ENCODE measurements around the gene TUBB4B. TPM values are rescaled to one million over a fixed set of nuclear protein-coding genes. Genes with fewer than 3 reads are reported as not detected.

Gene TUBB4B
- polyA plus RNA-seq, 4 donors, result 343 to 454 (median 348) TPM

- no peak for DNase-seq (ENCODE audit: low read depth in 4 of 4, low spot score in 3 of 4)
Observed at GRCh38 chr9:137267933-137268355, 26.9 kb downstream of the TUBB4B start.

GRCh38 chr9:137268538-137269201 lies 27.6 kb downstream of the TUBB4B start:
- DNase-seq (ENCODE audit: low read depth in 4 of 4, low spot score in 3 of 4), result no peak

DNA sequence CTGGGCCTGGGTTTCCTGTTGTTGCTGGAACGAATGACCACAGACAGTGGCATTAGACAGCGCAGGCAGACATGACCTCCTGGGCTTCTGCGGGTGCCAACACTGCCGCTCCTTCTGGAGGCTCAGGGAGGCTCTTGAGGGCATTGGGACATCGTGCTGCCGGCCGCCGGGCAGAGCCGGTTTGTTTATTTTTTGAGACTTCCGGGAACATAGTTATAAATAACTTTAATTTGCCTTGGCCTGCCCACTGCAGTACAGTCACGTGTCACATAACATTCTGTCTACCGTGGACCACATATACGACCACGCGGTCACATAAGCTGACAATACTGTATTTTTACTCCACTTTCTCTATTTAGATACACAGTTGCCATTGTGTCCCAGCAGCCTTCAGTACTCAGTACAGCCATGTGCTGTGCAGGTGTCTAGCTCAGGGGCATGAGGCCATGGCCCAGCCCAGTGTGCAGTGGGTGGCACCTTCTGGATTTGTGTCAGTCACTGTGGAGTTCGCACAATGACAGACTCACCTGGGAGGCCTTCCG lies 28.2 kb downstream of the TUBB4B start:
- no peak for DNase-seq (ENCODE audit: low read depth in 4 of 4, low spot score in 3 of 4)

- no peak for DNase-seq (ENCODE audit: low read depth in 4 of 4, low spot score in 3 of 4)
Observed at GRCh38 chr9:137270929-137271695, 30.0 kb downstream of the TUBB4B start.

DNA sequence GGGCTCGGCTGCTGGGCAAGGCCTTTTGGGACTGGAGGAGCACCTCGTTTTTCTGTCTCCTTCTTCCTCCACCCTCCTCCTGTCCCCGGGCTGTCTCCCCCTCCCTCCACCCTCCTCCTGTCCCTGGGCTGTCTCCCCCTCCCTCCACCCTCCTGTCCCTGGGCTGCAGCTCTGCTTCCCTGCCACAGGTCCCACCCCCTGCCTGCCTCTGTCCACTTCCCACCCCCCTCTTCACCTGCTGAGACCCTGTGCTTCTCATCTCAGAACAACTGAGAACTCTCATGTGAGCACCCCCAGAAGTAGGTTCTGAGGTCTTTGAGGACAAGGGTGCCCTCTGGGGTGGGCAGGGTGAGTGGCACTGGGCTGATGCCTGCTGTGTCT lies 30.6 kb downstream of the TUBB4B start:
- DNase-seq (ENCODE audit: low read depth in 4 of 4, low spot score in 3 of 4), result no peak

- no peak for DNase-seq (ENCODE audit: low read depth in 4 of 4, low spot score in 3 of 4)
Observed at GRCh38 chr9:137272241-137273094, 31.4 kb downstream of the TUBB4B start.

DNA sequence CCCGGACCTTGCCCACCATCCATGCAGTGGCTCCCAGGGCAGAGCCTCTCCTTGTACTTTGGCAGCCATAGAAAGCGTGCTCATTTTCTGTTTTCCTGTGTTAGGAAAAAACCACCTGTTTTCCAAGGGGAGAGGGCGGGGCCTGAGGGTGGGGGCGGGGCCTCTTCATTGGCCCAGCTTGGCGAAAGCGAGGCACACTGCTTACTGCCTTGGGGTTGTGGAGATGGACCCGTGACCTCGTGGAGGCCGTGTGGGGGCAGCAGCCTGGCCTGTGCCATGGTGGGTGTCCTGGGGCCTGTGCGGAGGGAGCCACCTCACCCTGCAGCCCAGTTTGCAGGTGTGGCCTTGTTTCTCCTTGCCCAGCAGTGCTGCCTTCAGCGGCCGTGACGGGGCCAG lies 32.0 kb downstream of the TUBB4B start:
- DNase-seq (ENCODE audit: low read depth in 4 of 4, low spot score in 3 of 4), result no peak

DNA sequence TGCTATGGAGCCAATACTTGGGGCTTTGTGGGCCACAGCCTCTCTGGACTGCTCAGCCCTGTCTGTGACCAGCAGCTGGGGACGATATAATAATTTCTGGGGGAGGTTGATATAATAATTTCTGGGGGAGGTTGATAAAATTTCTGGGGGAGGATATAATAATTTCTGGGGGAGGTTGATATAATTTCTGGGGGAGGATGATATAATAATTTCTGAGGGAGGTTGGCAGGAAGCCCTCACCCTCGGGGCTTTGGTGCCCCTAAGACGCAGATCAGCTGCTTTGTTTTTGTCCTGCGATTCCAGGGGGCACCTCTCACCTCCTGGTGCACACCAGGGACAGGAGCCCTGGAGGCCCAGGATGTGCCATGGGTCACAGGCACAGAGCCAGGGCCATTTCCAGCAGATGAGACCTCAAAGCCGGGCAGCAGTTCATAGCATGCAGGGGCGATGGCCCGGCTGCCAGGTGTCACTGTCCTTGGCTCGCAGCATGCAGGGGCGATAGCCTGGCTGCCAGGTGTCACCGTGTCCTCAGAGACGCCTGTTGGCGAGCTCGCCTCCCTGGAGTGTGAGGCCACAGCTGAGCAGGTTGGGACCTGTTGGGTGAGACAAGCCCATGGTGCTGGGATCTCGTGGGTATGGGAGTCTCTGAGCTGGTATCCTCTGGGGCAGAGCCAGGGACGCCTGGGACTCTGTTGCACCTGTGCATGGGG lies 32.7 kb downstream of the TUBB4B start:
- no peak for DNase-seq (ENCODE audit: low read depth in 4 of 4, low spot score in 3 of 4)

DNA sequence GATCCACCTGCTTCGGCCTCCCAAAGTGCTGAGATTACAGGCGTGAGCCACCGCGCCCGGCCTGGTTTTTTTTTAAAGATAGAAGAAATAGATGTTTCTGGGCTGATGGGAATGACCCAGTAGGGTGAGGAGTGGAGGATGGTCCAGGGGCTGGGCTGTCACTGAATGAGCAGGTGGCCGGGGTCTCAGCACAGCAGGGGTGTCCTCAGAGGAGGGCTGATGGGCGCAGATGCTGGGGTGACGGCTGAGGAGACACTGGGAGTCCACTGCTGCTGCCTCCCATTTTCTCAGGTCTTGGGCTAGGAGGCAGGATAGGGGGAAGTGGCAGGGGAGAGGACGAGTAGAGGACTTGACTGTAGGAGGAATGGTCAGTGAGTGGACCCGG lies 34.1 kb downstream of the TUBB4B start:
- DNase-seq (ENCODE audit: low read depth in 4 of 4, low spot score in 3 of 4), result no peak

- no peak for DNase-seq (ENCODE audit: low read depth in 4 of 4, low spot score in 3 of 4)
Observed at GRCh38 chr9:137275588-137276472, 34.7 kb downstream of the TUBB4B start.

DNA sequence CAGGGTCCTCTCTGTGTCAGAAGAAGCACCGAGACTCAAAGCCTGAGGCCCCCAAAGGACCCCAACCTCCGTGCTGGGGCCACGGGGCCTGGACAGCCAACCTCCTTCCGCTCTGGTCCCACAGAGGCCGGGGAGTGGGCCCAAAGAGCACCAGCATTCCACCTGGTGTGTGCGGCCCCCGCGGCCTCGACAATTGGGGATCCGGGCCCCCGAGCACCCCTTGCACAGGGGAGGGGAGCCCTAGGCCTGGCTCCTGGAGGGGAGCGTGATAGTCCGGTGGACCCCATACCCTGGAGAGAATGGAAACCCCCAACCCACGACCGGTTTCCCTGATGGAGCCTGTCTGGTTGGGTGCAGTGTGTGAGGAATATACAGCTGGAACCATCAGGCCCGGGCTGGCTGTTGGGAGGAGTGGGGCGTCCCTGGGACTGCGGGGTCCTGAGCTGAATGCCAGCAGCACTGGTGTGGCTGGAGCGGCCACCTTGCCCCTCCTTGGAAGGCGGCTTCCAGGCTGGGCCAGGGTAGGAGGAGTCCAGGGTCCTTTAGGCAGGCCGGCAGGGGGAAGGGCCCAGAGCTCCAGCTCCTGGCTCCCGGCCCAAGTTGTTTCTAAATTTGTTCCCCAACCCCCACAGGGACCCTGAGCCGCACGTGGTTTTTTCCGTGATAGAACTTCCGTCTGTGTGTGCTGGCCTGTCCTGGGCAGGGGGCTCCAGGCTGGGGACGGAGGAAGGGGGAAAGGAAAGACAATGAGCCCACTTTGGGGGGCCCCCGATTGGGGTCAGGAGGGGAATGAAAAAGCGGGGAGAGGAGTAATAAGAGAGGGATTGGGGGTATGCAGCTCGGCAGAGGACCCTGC lies 35.6 kb downstream of the TUBB4B start:
- DNase-seq (ENCODE audit: low read depth in 4 of 4, low spot score in 3 of 4), result peak in 1 of 4 donors; percentile 77

- no peak for DNase-seq (ENCODE audit: low read depth in 4 of 4, low spot score in 3 of 4)
Observed at GRCh38 chr9:137277329-137278041, 36.4 kb downstream of the TUBB4B start, which contains the start of gene TOR4A. Gene TOR4A (plus strand): TSS chr9:137277726. CDS start chr9:137278690, 964 bp downstream.

- DNase-seq (ENCODE audit: low read depth in 4 of 4, low spot score in 3 of 4), result no peak
Observed at GRCh38 chr9:137278061-137278701, 37.1 kb downstream of the TUBB4B start.

DNA sequence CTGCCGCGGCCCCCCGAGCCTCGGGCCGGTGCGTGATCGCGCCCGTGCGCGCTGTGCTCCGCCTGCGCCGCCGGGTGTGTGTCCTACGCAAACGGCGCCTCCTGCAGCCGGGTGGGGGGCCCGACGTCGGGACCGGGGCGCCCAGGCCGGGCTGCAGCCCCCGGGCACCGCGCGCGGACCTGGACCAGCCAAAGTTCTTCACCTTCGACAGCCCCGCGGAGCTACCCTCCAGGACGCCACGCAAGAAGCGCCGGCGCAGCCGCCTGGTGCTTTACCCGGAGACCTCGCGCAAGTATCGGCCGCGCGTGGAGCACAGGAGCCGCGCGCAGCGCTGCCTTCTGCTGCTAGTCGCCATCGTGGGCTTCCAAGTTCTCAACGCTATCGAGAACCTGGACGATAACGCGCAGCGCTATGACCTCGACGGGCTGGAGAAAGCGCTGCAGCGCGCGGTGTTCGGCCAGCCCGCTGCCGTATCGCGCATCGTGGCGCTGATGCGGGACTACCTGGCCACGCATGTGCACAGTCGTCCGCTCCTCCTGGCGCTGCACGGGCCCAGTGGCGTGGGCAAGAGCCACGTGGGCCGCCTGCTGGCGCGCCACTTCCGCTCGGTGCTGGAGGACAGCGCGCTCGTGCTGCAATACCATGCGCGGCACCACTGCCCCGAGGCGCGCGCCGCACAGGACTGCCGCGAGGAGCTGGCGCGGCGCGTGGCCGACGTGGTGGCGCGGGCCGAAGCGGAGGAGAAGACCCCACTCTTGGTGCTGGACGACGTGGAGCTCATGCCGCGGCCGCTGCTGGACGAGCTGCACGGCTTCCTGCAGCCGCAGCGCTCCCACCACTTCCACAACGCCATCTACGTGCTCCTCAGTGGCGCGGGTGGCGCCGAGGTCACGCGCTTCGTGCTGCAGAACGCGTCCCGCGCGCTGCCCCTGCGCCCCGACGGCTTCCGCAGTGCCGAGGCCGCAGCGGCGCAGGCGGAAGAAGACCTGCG lies 37.9 kb downstream of the TUBB4B start:
- DNase-seq (ENCODE audit: low read depth in 4 of 4, low spot score in 3 of 4), result no peak

DNA sequence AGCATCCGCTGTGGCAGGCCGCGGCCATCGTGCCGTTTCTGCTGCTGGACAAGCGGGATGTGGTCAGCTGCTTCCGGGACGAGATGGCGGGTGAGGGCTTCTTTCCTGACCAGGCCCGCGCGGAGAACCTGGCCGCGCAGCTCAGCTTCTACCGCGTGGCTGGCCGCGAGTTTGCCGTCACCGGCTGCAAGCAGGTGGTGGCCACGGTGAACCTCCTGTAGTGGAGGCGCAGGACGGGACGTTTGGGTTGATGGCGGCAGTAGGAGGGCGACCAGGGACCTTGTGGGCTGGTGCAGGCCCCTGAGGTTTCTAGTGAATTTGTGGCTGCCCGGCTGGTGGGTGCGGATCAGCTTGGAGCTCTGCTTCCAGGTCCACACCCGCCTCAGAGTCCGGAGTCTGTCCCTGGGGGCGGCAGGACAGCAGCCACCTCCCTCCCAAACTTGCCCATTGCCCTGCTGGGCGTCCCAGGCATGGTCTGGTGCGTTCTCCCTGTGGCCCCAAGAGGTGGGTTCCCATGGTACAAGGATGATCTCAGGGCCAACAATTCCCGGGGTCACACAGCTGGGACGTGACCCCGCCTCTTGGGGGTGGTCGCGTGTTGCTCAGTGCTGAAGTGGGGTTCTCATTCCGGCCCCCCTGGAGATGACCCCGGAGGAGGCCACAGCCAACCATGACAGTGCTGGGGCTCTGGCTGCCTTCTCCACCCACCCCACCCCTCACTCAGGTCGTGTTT lies 38.8 kb downstream of the TUBB4B start:
- DNase-seq (ENCODE audit: low read depth in 4 of 4, low spot score in 3 of 4), result no peak
